HepG2 (cell line): Measurements from ENCODE around the gene KATNB1. TPM values are rescaled to one million over a fixed set of nuclear protein-coding genes. Genes with fewer than 3 reads are reported as not detected.

Experiments used
- ATF5 ChIP-seq: sonication (generic); formaldehyde crosslinking; IDR thresholded peaks from 2 replicates; pipeline ENCODE4 v1.4.0; 2020; ENCODE audit warnings: mild to moderate bottlenecking, low read depth, missing genetic modification reagents
- BCL6 ChIP-seq: IDR thresholded peaks from 2 replicates; pipeline ENCODE4 v1.6.1; 2016; ENCODE audit warnings: missing genetic modification reagents, missing compliant biosample characterization
- BORCS8-MEF2B ChIP-seq: sonication (generic); formaldehyde crosslinking; IDR thresholded peaks from 2 replicates; pipeline ENCODE4 v1.8.0; 2022; ENCODE audit warnings: mild to moderate bottlenecking, missing genetic modification reagents
- DZIP1 ChIP-seq: sonication (generic); formaldehyde crosslinking; IDR thresholded peaks from 2 replicates; pipeline ENCODE4 v1.5.0; 2020; ENCODE audit warnings: mild to moderate bottlenecking, missing genetic modification reagents
- NR0B2 ChIP-seq: sonication (generic); formaldehyde crosslinking; IDR thresholded peaks from 2 replicates; pipeline ENCODE4 v1.4.0; 2020; ENCODE audit warnings: mild to moderate bottlenecking, missing genetic modification reagents
- NR1H2 ChIP-seq: sonication (generic); formaldehyde crosslinking; IDR thresholded peaks from 2 replicates; pipeline ENCODE4 v1.8.1; 2022; ENCODE audit warnings: low read depth, missing genetic modification reagents, borderline replicate concordance
- PATZ1 ChIP-seq: sonication (generic); formaldehyde crosslinking; IDR thresholded peaks from 2 replicates; pipeline ENCODE4 v1.4.0; 2020; ENCODE audit warnings: missing genetic modification reagents
- TRIM24 ChIP-seq: sonication (generic); formaldehyde crosslinking; IDR thresholded peaks from 2 replicates; pipeline ENCODE4 v1.8.0; 2022; ENCODE audit warnings: mild to moderate bottlenecking, missing genetic modification reagents
- ZFP36L1 ChIP-seq: sonication (generic); formaldehyde crosslinking; IDR thresholded peaks from 2 replicates; pipeline ENCODE4 v1.8.0; 2022; ENCODE audit warnings: mild to moderate bottlenecking, missing genetic modification reagents, moderate library complexity
- ZNF441 ChIP-seq: sonication (generic); formaldehyde crosslinking; IDR thresholded peaks from 2 replicates; pipeline ENCODE4 v1.7.0; 2021; ENCODE audit warnings: missing genetic modification reagents, borderline replicate concordance
- ZNF75D ChIP-seq: sonication (generic); formaldehyde crosslinking; IDR thresholded peaks from 2 replicates; pipeline ENCODE4 v1.8.1; 2023; ENCODE audit warnings: missing genetic modification reagents, mild to moderate bottlenecking, borderline replicate concordance
- polyA plus RNA-seq, 8 experiments: library from polyadenylated mRNA; depleted of rRNA in 3 of 8; stranded (reverse) in 7 of 8; unstranded in 1 of 8; fragments of >200 nt; fragmentation: Illumina TruSeq in 4 of 8; extraction: Trizol in 4 of 8; gene quantifications; 2 replicates each; pipeline versions ENCODE4 v1.2.1 to v1.2.3, GENCODE V29; 2011 to 2016; ENCODE audit warnings: low read depth in 4 of 8, missing spikeins in 1 of 8, mixed read lengths in 1 of 8; ENCODE audit not compliant: insufficient read depth in 1 of 8
- total RNA-seq, 5 experiments: library from RNA; depleted of rRNA; stranded (reverse); fragments of >200 nt; fragmentation: Illumina TruSeq; extraction: Trizol; gene quantifications; 2 replicates each; pipeline ENCODE4 v1.2.3, GENCODE V29; 2016; ENCODE audit warnings: low read depth in 1 of 5
- TF ChIP-seq, protein P1 (sequence below): sonication (generic); formaldehyde crosslinking; IDR thresholded peaks from 2 replicates; pipeline ENCODE4 v1.9.0; 2021; ENCODE audit warnings: missing genetic modification reagents, mild to moderate bottlenecking, borderline replicate concordance
- TF ChIP-seq, protein P2 (sequence below): sonication (generic); formaldehyde crosslinking; IDR thresholded peaks from 2 replicates; pipeline ENCODE4 v1.4.0; 2020; ENCODE audit warnings: missing genetic modification reagents; ENCODE audit errors: not compliant biosample characterization

KATNB1 gene
- total and polyA plus RNA-seq, 2 of the 13 experiments (the other 11 are each of a cell fraction or from before 2014, with no cell fraction given), result 31.5 to 43.5 TPM

DNA sequence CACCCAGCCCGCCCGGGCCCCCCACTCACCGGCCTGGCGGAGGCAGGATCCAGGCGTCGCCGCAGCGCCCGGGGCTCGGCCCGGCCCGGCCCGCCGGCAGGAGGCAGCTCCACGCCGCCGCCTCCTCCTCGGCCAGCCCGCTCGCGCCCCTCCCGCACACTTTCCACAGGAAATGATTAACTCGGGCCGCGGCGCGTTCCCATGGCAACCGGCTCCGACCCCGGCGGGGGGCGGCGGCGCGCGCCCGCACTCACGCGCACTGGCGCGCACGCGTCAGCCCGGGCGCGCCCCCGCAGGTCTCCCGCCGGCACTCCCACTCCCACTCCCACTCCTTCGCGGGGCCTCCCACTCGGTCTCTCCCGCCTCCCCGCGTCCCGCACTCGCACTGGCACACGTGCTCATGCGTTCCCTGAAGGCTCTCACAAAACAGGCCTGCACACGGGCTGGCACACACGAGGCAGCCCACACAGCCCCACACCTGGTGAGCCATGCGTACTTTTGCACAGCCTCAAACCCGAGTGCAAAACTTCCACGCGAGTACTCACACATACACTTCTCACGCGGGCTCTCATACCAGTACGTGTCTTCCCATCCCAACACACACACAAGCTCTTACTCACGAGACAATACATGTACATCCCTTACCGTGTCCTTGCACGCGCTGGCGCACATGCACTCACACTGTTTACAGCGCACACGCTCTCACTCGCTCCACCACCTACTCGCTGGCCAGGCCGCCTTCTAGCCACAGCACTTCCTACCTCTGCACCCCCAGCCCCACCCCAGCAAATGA lies 67.0 kb downstream of the KATNB1 start, which contains the start of gene KIFC3 (continued):
- no peak for TF ChIP-seq ZFP36L1 (CRISPR knock-in tag)
- TF ChIP-seq PATZ1 (CRISPR knock-in tag), result 0 out of 2 replicates have a peak, but pooled peaks have one; percentile 4
- peak; percentile 80; the same call in 1 of the 2 replicates for TF ChIP-seq NR1H2 (CRISPR knock-in tag)
- 0 out of 2 replicates have a peak, but pooled peaks have one; percentile 26 for TF ChIP-seq DZIP1 (CRISPR knock-in tag)
- TF ChIP-seq, protein P1, sequence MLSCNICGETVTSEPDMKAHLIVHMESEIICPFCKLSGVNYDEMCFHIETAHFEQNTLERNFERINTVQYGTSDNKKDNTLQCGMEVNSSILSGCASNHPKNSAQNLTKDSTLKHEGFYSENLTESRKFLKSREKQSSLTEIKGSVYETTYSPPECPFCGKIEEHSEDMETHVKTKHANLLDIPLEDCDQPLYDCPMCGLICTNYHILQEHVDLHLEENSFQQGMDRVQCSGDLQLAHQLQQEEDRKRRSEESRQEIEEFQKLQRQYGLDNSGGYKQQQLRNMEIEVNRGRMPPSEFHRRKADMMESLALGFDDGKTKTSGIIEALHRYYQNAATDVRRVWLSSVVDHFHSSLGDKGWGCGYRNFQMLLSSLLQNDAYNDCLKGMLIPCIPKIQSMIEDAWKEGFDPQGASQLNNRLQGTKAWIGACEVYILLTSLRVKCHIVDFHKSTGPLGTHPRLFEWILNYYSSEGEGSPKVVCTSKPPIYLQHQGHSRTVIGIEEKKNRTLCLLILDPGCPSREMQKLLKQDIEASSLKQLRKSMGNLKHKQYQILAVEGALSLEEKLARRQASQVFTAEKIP (CRISPR knock-in tag), result no peak
- TF ChIP-seq ZNF441 (CRISPR knock-in tag), result peak; percentile 55
- peak; percentile 69; the same call in 1 of the 2 replicates for TF ChIP-seq NR0B2 (CRISPR knock-in tag)
- no peak for TF ChIP-seq ATF5 (CRISPR knock-in tag)
- TF ChIP-seq, protein P2, sequence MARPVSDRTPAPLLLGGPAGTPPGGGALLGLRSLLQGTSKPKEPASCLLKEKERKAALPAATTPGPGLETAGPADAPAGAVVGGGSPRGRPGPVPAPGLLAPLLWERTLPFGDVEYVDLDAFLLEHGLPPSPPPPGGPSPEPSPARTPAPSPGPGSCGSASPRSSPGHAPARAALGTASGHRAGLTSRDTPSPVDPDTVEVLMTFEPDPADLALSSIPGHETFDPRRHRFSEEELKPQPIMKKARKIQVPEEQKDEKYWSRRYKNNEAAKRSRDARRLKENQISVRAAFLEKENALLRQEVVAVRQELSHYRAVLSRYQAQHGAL, result peak; percentile 66
- TF ChIP-seq ZNF75D, result no peak
- TF ChIP-seq TRIM24, result 0 out of 2 replicates have a peak, but pooled peaks have one; percentile 66
- TF ChIP-seq BORCS8-MEF2B (CRISPR knock-in tag), result peak; percentile 97
- peak; percentile 56 for TF ChIP-seq BCL6
